H1 (cell line): Measurements from ENCODE around the gene GLTPD2. TPM values are rescaled to one million over a fixed set of nuclear protein-coding genes. Genes with fewer than 3 reads are reported as not detected.

Source experiments
- BACH1 ChIP-seq: IDR thresholded peaks from 2 replicates; pipeline ENCODE4 v1.6.1; 2012; ENCODE audit warnings: low read length, improper control_type of control experiment
- CBX5 ChIP-seq: fragments of 300-800, 300-1000 bp; sonication (generic); IDR thresholded peaks from 2 replicates; pipeline ENCODE4 v1.7.1; 2016; ENCODE audit warnings: antibody characterized with exemption, low read length, low read depth
- EZH2 ChIP-seq: fragments of 200-600 bp; sonication (generic); IDR thresholded peaks from 2 replicates; pipeline ENCODE4 v1.7.1; 2012; ENCODE audit warnings: low read depth, mild to moderate bottlenecking, moderate library complexity, low read length, inconsistent platforms; ENCODE audit not compliant: severe bottlenecking
- MAFK ChIP-seq: IDR thresholded peaks from 2 replicates; pipeline ENCODE4 v1.6.1; 2012; ENCODE audit warnings: low read depth, mild to moderate bottlenecking, improper control_type of control experiment, low read length
- MAX ChIP-seq: IDR thresholded peaks from 2 replicates; pipeline ENCODE4 v1.6.1; 2012; ENCODE audit warnings: inconsistent platforms
- polyA plus RNA-seq, 7 experiments: library from polyadenylated mRNA; depleted of rRNA in 3 of 7; stranded (reverse) in 5 of 7; unstranded in 2 of 7; fragments of >200 nt in 5 of 7; fragments of 200-250 nt in 2 of 7; gene quantifications; 1 replicate in 5 of 7; 2 replicates in 1 of 7; 4 replicates in 1 of 7; pipeline versions ENCODE4 v1.2.1 to v1.2.3, GENCODE V29; 2011 to 2013; ENCODE audit warnings: missing spikeins in 2 of 7, mixed read lengths in 2 of 7
- total RNA-seq: library from RNA; stranded (reverse); fragmentation: NEBNext Ultra II Directional; extraction: Animal tissue kit (Norgen Biotek cat#: 25700); gene quantifications from 2 replicates; pipeline ENCODE4 v1.2.1, GENCODE V29; 2021

GLTPD2 gene
- total and polyA plus RNA-seq, 2 of the 8 experiments (the other 6 are each of a cell fraction or from before 2014, with no cell fraction given), result not detected

- TF ChIP-seq EZH2 (no peak), BACH1 (no peak), MAFK (no peak), MAX (no peak), CBX5 (no peak)
- TF ChIP-seq, all 59 proteins: peak for 0
These were observed 46.6 kb upstream of the GLTPD2 start (continued) for GRCh38 chr17:4742133-4742532.
